GM18520 (cell line): ENCODE results near the gene DCPS.
"Not testable (repeated sequence)": the region's sequence is repeated elsewhere in the genome, so short reads cannot be mapped to it uniquely, and the experiment has no call there.

Source experiments
- ATAC-seq: cut with Tn5 transposase; IDR thresholded peaks from one replicate; pipeline ENCODE4 v1.9.1; 2021; ENCODE audit not compliant: unreplicated experiment

Gene DCPS

DNA sequence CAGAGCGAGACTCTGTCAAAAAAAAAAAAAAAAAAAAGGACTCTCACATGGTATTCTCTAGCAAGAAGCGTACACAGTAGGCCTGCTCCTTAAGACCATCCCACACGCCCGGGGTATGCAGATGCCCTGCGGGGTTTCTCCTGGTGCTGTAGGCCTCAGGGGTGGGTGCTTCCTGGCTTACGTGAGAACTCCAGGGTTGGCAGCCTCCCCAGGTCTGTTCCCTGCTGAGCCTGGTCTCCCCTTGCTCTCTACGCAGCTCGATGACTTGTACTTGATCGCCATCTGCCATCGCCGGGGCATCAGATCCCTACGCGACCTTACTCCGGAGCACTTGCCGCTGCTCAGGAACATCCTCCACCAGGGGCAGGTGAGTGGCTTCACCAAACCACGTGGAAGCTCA lies 39.2 kb downstream of the DCPS start:
- ATAC-seq, result no peak

DNA sequence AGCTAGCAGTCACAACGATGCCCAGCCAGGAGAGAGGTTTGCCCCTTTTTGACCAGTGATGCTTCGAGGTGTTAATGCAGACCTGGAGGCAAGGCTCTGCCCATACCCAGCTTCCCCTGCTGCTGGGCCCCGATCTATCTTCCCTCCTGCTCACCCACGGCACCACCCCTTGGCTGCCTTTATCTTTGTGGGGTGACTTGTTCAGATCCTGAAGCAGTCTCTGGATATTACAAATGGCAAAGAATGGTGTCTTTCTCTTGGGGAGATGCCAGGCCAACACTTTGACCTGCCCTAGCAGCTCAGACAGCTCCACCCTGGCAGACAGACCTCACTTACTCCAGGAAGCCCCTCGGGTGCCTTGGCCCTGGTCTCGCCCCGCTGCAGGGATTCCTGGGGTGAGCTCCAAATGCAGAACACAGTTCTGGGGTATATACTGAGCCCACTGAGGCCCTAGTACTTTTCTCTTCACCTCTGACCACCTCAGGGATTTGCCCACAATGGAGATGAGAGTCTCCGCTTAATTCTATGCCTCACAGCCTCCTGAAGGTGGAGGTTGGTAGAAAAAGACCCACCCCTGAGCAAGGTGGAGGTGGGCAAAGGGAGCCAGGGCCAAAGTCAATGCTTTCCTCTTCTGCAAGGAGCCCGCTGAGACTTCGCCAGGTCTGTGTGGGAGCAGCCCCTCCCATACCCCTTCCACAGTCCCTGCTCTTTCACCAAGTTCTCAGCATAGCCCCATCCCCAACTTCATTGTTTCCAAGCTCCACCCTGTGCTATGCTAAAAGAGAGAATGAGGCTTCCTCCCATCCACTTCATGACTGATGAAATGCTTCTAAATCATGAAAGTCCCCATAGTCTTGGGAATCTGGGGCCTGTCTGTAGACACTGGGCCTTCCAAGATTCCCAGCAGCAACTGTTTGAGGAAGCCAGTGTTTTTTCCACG lies 40.6 kb downstream of the DCPS start:
- no peak for ATAC-seq

- ATAC-seq, result no peak
Observed at GRCh38 chr11:126345283-126345682, 41.4 kb downstream of the DCPS start.

- no peak for ATAC-seq
Observed at GRCh38 chr11:126345759-126346585, 42.1 kb downstream of the DCPS start.

DNA sequence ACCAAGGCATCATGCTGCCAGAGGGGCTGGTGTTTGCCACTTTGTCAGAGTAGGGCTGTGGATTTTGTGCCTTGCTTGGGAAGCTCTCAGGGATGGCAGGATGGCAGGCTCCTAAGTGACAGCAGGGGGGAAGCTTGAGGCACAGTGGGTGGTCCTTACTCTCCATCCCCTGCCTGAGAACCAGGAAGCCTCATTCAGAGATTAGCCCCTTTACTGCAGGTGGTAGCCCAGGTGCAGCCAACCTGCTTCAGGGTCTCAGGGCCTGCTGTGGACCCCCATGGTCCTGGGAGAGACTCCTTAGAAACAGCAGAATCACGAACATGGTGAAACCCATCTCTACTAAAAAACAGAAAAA lies 42.7 kb downstream of the DCPS start:
- no peak for ATAC-seq

GRCh38 chr11:126346946-126347345 lies 43.1 kb downstream of the DCPS start:
- ATAC-seq, result not testable (repeated sequence)

GRCh38 chr11:126347751-126348668 lies 44.1 kb downstream of the DCPS start:
- ATAC-seq, result no peak

DNA sequence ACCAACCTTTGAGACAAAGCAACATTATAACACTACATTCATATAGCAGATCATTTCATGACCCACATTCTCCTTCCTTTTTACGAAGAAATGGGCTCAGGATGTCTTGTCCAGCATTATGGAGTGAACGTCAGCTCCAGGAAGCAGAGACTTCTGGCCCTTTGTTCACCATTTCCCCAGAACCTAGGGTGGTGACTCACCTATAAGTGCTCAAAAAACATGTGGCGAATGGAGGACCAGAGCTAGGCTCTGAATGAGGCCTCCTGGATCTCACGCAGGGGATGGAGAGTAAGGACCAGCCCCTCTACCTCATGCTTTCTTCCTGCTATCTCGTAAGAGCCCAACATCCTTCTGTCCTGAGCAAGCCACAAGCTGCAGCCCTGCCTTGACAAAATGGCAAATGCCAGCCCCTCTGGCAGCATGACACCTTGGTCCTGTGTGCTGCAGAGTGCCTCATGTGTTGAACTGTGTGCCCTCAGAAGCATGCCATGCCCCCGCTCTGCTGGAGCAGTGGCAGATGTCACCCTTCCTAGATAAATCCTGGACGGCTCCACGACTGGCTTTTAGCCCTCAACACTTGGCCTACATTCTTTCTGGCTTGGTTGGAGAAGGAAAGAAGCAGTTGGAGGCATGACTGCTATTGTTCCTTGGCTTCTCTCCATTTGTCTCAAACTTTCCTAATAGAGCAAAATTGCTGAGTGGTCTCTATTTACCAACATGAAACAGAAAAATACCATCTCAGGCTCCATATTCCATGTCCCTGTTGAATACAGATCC lies 45.1 kb downstream of the DCPS start:
- no peak for ATAC-seq

DNA sequence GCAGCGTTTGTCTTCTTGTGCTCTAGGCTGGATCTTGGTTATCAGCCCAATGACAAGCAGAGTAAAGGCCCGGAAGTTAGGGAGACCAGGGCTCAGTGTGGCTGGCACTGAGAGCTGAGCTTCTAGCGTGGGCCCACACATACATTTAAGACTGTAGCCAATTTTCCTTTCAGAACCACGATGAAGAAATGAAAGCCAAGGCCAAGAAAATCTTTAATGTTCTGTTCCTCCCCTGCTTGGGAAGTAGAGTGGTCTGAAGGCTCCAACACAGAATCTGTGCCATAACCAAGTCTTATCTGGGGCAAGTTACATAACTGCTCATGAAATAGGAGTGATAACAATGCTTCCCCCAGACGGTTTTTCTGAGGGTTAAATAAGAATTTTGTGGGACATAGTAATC lies 47.0 kb downstream of the DCPS start:
- no peak for ATAC-seq

DNA sequence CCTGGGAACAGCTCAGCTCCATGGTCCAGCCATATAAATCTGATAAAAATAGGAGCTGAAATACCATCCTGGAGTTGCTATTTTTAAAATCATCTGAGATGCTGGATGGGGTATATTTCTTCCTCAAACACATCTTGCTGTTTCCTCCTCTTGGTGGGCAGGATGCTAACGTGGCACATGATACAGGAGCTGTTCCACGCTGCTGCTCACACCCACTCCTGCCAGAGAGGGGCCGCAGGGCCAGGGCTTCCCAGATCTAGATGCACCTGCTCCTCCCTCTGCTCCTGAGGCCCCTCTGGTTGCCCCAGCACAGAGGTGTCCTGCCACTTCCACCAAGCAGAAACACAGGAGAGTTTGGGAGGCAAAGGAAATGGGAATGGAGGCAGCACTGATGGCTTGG lies 48.3 kb downstream of the DCPS start:
- no peak for ATAC-seq

DNA sequence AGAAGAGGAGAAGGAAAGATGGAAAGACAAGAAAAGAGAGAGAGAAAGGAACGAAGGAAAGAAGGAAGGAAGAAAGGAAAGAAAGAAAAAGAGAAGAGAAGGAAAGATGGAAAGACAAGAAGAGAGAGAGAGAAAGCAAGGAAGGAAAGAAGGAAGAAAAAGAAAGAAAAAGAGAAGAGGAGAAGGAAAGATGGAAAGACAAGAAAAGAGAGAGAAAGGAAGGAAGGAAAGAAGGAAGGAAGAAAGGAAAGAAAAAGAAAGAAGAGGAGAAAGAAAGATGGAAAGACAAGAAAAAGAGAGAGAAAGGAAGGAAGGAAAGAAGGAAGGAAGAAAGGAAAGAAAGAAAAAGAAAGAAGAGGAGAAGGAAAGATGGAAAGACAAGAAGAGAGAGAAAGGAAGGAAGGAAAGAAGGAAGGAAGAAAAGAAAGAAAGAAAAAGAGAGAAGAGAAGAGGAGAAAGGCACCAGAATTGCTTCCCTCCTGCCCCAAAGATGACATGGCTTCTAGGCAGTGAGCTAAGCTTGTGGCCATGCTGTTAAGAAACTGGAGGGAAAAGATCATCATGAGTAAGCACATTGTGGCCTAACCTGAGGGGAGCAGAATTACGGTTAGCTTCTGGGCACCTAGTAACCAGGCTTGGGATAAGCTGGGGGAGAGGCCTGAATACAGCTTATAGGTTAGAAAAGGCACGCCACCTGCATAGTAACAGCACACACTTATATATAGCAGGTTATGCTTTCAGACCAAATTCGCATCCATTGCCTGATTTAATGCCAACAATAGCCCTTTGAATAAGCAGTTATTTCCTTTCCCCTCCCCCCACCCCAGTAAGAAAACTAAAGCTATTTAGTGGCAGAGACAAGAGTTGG lies 49.3 kb downstream of the DCPS start:
- no peak for ATAC-seq

GRCh38 chr11:126354631-126355323 lies 50.9 kb downstream of the DCPS start:
- ATAC-seq, result peak; percentile 15

GRCh38 chr11:126355324-126355925 lies 51.6 kb downstream of the DCPS start, which contains the start of gene ST3GAL4:
Gene ST3GAL4, plus strand, starts transcription at chr11:126355686. Its CDS starts 50,470 bp downstream, at chr11:126406156.
- peak; percentile 42 for ATAC-seq

DNA sequence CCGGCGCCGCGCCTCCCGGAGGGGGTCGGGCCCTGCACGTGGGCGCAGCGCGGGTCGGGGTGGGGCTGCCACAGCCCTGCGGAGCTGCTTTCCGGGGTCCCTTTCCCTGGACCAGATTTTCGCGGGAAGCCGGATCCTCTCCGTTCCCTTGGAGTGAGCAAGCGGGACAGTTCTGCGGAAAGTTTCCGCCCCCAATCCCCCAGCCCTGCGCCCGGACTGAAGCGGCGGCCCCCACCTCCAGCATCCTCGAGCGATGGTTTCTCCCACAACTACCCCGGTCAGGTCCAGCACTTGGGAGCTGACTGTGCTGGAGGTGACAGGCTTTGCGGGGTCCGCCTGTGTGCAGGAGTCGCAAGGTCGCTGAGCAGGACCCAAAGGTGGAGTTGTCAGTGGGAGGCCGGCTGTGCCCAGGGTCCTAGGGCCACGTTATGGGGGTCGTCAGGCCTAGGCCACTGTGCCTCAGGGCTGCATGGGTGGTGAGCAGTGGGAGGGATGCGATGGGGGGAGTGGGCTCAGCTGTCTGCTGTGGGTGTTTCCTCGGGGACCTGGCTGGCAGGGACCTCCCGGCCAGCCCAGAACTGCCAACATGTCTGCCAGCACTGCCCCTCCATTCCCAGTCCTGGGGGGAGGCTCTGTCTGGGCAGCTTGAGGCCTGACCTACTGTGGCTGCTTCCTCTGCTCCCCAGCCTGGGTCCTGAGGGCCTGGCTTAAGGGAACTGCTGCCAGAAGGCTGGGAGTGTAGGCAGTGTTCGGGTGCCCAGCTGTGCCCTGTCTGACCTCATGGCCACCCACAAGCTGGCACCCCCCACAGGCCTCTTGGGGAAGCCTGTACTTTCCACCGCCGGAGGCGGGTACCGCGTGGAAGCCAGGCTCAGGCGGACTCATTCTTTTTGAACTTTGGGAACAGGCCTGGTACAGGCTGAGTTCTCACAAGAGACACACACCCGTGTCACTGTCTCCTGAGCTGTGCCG lies 52.4 kb downstream of the DCPS start:
- no peak for ATAC-seq

- ATAC-seq, result no peak
Observed at GRCh38 chr11:126357055-126357962, 53.4 kb downstream of the DCPS start.
